IPS-NIHi7 (cell line): ENCODE data around the gene CXCL10.
A peak's percentile ranks its signal among the peaks of the same experiment; 100 is the strongest.
"Not testable (repeated sequence)": the region's sequence is repeated elsewhere in the genome, so short reads cannot be mapped to it uniquely, and the experiment has no call there.

Experiments
- DNase-seq: peaks from one replicate; pipeline ENCODE4 v3.0.0; 2012; ENCODE audit warnings: mixed read lengths; ENCODE audit errors: extremely low spot score

Gene CXCL10

DNA sequence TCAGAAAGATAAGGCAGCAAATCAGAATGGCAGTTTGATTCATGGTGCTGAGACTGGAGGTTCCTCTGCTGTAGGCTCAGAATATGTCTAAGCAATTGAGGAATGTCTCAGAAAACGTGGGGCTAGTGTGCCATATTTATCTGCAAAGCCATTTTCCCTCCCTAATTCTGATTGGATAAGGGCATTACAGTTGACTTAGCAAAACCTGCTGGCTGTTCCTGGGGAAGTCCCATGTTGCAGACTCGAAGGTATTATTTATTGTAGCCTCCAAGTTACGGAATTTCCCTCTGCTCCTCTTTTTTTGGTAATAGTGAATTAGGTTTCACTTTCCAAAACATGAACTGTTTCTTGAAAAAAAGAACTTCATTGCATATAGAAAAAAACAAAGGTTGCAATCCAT is at the start of gene CXCL10:
CXCL10 (minus strand) TSS at position 109 of the 400 bp plus-strand sequence; CDS start at position 43, 66 bp downstream.
- DNase-seq: no peak

DNA sequence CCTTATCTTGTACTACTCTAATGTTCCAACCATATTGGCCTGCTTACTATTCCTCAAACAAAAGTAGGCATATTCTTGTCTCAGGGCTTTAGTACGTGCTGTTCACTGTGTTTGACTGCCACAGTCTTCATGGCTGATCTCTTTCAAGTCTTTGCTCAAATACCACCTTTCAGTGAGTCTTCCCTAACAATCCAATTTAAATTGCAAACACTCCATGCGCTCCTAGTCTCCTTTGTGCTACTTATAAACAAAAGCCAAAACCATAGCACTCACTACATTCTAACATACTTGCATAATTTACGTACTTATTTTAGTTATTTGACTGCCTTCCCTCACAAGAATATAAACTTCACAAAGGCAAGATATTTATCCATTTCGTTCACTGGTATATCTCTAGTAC is 49.5 kb upstream of the CXCL10 start:
- peak; percentile 22 for DNase-seq

DNA sequence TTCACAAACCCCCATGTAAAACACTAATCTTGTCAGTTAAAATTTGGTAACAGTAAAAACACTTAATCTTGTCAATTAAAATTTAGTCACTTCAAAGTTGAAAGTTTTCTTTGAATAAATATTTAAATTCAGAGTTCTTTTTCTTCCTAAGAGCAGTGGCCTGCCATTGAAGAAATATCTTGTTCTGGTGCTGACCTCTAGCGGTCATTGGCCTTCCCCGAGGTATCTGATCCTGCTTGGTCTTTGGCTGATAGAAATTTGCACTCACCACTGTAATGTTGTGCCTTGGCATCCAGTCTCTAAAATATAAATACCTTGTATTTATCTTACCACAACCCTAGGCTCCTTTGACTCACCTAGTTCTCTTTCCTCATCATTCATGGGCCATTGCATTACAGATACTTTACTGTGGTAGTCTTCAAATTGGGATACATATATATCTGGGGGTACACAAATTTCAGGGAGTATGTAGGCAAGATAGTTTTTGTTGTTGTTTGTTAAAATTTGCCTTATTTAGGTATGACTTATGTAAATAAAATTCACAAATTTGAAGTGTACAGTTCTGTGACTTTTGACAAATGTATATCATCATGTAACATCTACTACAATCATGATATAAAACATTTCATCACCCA is 44.5 kb upstream of the CXCL10 start:
- DNase-seq: peak; percentile 76

DNA sequence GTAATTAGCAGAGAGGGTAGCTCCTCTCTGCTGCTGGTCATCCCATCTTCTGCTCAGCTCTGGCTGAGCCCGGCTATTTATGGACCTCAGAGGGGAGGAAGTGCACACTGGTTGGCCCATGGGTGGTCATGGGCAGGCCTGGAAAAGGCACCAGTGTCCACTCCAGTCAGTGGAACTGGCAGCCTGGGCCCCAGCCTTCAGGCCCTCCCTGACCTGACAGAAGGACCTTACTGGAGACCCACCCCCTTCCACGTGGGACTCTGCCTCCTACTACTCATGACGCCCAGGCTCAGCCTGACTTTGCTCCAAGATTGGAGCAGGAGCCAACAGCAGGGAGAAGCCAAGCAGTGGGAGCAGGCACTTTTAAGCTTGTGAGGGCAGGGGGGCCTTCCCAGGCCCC is 43.2 kb upstream of the CXCL10 start:
- no peak for DNase-seq

DNA sequence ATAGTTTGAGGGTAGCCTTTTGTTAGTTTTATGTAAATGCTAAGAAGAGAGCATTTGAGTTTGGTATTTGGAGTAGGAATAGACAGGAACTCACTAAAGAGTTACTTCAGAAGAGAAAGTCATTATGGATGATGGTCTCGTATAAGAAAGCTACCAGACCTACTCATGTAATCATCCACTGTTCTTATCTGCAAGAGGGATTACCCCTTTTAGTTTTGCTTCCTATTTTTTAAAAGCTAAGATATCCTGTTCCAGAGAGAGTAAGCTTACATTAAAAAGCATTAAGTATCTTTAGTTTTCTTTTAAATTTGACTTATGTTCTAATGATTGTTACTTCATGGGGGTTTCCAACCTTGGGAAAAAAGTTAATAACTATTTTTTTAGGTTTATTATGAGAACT is 38.7 kb upstream of the CXCL10 start:
- DNase-seq: no peak

DNA sequence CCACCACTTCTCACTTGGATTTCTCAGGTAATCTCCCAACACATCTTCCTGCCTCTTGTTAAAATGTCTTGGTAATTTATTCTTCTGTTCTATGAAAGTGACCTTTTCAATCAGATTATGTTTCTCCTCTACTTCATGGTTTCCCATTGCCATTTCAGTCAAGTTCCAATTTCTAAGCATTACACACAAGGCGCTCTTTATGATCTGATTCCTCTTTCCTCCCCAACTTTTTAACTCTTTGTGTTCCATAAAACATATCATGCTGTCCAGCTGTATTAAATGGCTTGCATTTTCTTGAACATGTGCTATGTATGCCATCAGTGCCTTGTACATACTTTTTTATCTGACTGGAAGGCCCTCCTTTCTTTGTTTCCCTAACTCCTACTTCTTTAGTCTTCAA is 38.1 kb upstream of the CXCL10 start:
- no peak for DNase-seq

DNA sequence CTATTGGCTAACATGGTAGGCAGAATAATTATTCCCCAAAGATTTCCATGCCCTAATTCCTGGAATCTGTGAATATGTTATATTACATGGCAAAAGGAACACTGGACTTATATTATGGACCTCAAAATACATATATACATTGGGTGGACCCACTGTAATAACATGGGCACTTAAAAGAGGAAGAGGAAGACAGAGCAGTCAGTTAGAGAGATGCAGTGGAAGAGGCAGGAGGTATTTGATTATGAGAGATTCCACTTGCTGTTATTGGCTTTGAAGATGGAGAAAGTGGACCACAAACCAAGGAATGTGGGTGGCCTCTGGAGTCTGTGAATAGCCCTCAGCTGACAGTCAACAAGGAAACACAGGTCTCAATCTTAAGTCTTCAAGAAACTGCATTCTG is 37.2 kb upstream of the CXCL10 start:
- DNase-seq: no peak

DNA sequence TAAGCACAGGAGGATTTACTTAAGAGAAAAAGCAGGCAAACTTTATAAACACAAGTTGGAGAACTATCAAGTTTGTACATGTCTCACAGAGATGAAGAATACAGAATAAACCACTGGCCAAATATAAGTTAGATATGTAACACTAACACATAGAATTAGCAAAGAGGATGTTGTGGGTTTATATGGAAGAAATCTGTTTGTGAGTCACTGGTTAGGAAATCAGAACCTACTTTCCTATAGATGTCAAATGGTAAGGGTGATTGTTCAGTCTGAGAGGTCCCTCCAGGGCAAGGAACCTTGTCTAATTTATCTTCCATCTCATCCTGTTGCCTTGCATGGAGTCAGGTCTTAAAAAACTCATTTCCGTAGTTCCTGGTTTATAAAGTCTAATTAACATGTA is 36.5 kb upstream of the CXCL10 start:
- no peak for DNase-seq

DNA sequence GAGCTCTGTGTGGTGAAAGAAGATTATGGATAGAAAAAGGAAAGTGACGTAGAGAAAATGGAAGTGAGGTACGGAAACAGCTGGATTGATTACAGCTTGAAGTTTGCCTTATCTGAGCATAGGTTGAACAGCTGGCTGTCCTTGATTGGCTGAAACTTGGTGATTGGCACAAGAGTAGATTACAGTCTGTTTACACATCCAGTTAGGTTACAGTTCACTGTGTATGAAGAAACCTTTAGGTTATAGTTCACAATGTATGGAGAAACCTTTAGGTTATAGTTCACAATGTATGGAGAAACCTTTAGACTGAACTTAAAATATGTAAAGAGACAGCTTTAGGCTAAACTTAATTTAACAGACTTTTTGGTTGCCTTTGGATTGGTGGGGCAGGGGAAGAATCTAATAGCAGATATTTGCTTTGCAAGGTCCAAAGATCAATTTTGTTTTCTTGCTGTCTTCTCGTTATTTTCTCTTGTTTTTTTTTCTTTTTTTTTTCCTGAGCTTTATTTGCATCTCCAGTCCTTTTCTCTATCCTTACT is 35.7 kb upstream of the CXCL10 start:
- no peak for DNase-seq

DNA sequence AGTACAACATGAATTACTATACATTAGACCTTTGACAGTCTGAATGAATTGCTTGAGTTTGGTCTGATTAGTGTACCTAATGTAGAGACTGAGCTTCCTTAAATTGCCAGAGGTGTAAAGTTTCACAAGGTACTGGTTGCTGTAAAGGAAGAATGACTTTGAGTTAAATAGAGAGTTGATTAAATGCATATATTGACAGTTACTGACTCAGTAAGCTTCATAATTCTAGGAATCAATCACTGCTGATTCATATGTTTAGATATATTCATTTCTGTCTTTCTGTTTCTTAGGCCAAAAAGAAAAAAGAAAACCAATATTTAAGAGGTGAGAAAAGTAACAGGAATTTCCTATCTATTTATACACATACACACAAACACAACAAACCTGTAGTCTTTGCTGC is 35.0 kb upstream of the CXCL10 start:
- no peak for DNase-seq

DNA sequence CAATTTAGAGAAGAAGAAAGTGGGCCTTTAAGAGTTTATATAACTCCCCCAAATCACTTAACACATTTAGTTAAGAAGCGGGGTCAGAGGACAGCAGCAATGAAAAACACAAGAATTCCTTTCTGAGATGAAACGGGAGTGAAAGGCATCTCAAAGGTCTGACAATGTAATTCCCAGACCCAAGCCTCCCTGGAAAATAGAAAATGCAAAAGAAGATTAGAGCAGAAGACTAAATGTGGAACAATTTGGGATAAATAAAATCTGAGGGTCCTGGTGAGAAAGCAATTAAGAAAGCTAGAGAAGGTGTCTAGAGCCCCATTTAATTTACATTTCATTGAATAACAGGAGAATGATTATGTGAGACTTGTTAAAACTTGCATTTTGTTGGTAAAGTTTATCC is 32.1 kb upstream of the CXCL10 start:
- no peak for DNase-seq

DNA sequence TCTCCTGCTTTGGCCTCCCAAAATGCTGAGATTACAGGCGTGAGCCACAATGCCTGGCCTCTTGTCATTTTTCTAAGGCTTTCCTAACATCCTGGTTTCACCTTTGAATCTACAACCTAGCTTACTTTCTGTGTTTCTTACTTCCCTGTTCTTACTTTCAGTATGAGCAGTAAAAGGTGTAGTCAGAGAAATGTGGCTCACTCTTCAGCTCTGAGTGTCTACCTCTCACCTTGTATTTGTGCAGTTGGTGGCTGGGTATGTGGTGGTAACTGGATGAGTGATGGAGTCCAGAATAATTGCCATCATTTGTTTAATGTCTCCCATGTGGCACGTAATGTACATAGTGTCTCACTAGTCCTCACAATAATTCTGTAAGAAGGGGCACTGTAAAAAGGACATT is 31.7 kb upstream of the CXCL10 start:
- DNase-seq: no peak

DNA sequence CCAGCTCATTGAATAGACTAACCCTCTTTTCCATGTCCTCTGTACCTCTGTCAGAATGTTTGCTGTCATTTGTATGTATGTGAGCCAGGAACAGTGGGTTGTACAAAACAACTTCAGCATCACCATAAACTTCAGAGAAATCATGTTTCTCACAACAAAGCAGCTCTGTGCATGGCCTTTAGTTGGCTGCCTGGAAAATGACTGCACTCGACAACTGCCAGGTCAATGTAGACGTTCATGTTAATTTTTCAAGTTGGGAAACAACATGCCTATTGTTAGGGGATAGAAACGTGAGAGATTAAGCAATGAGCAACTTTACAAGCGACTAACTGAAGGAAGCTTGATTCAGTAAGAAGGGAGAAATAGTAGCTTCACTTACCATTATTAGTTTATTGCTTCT is 30.4 kb upstream of the CXCL10 start:
- no peak for DNase-seq

DNA sequence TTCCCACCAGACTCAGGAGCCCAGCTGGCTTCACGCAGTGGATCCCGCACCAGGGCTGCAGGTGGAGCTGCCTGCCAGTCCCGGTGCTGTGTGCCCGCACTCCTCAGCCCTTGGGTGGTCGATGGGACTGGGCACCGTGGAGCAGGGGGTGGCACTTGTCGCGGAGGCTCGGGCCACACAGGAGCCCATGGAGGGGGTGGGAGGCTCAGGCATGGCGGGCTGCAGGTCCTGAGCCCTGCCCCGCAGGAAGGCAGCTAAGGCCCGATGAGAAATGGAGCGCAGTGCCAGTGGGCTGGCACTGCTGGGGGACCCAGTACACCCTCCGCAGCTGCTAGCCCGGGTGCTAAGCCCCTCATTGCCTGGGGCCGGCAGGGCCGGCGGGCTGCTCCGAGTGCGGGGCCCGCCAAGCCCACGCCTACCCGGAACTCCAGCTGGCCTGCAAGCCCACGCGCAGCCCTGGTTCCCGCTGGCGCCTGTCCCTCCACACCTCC is 27.3 kb upstream of the CXCL10 start:
- DNase-seq: not testable (repeated sequence)

DNA sequence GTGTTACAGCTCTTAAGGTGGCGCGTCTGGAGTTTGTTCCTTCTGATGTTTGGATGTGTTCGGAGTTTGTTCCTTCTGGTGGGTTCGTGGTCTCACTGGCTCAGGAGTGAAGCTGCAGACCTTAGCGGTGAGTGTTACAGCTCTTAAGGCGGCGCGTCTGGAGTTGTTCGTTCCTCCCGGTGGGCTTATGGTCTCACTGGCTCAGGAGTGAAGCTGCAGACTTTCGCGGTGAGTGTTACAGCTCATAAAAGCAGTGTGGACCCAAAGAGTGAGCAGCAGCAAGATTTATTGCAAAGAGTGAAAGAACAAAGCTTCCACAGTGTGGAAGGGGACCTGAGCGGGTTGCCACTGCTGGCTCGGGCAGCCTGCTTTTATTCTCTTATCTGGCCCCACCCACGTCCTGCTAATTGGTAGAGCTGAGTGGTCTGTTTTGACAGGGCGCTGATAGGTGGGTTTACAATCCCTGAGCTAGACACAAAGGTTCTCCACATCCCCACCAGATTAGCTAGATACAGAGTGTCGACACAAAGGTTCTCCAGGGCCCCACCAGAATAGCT is 26.6 kb upstream of the CXCL10 start:
- not testable (repeated sequence) for DNase-seq

DNA sequence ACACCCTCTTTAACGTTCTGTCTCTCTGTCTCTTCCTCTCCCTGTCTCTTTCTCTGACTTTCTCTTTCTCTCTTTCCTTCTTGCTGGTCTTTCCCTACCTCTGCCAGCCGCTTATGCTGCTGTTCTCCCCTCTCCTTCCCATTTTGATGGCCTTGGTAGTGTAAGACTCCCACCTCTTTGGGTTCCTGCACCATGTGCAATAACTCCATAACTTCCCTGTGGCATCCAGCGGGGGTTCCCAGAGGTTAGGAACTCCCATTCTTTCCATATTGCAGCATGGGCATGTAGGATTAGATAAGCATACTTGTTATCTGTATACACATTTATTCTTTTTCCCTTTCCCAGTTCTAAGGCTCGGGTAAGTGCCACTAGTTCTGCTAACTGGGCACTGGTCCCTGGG is 21.4 kb upstream of the CXCL10 start:
- not testable (repeated sequence) for DNase-seq

DNA sequence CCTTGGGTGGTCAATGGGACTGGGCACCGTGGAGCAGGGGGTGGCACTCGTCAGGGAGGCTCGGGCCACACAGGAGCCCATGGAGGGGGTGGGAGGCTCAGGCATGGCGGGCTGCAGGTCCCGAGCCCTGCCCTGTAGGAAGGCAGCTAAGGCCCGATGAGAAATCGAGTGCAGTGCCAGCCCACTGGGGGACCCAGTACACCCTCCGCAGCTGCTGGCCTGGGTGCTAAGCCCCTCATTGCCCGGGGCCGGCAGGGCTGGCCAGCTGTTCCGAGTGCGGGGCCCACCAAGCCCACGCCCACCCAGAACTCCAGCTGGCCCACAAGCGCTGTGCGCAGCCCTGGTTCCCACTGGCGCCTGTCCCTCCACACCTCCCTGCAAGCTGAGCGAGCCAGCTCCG is 20.0 kb upstream of the CXCL10 start:
- DNase-seq: not testable (repeated sequence)

DNA sequence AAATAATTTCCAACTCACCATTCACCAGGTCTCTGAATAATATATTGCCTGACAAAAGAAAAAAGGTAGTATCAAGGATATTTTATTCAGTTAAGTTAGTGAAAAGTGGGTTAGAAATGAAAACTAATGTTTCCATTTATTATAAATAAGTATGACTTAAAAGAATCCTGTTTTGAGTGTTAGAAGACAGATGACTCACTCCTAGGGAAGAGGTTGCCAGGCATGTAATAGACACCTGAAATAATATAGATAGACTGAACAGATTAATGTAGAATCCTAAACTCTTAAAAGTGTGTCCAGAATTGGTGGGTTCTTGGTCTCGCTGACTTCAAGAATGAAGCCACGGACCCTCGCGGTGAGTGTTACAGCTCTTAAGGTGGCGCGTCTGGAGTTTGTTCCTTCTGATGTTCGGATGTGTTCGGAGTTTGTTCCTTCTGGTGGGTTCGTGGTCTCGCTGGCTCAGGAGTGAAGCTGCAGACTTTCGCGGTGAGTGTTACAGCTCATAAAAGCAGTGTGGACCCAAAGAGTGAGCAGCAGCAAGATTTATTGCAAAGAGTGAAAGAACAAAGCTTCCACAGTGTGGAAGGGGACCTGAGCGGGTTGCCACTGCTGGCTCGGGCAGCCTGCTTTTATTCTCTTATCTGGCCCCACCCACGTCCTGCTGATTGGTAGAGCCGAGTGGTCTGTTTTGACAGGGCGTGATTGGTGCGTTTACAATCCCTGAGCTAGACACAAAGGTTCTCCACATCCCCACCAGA is 19.1 kb upstream of the CXCL10 start:
- not testable (repeated sequence) for DNase-seq

DNA sequence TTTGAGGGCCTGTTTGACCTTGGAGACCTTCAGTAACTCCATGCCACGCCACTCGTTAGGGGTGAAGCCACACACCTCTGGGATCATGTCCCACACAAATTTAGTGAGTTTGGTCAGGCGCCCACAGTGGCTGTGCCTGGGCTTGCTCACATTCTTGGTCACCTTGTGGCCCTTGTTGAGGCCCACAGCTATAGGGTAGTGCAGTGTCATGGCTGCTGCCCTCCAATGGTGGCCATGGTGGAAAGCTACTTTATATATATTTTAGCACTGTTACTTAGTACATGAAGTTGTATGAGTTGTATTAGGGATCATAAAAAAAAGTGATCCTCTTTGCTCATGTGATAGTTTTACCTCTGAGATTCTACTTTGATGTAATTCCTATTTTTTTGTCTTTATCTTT is 13.6 kb upstream of the CXCL10 start:
- no peak for DNase-seq

DNA sequence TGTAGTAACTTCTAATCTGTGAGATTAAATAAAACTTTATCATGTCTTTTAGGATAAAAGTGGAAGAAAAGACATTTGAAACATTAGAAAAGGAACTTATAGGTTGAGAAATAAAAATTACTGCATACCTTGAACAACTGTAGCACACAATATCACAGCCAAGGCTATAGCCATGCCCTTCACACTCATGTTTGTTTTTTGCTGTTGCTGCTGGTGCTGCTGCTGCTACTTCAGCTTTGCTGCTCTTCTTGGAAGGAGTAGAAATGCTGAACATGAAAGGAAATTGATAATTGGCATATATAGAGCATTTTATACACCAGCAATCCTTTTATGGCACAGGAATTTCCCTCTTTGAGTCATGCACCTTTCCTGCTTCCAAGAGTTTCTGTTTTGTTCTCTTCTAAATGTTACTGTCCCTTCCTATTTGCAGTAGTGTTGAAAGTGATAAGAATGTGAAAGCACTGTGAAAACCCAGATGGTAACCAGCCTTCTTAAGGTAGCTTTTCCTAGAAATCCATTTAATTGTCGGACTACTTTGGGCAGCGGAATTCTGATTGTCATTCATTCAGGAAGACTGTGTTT is 12.6 kb upstream of the CXCL10 start, which contains the start of gene CXCL11:
CXCL11 (minus strand) TSS at position 272 of the 582 bp plus-strand sequence; CDS start at position 189, 83 bp downstream.
- DNase-seq: no peak

DNA sequence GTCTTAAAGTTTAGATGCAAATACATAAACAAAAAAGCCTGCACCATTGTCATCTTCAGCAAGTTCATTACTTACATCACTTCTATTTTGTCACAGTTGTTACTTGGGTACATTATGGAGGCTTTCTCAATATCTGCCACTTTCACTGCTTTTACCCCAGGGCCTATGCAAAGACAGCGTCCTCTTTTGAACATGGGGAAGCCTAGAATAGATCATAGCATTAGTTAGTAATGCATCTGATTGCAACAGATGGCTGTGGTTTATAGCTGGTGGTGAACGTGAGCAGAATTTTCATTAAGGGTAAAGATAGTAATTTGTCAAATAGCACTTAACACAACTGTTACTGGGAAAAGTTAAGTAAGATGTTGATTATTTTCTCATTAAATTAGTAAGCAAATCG is 11.8 kb upstream of the CXCL10 start:
- DNase-seq: no peak

DNA sequence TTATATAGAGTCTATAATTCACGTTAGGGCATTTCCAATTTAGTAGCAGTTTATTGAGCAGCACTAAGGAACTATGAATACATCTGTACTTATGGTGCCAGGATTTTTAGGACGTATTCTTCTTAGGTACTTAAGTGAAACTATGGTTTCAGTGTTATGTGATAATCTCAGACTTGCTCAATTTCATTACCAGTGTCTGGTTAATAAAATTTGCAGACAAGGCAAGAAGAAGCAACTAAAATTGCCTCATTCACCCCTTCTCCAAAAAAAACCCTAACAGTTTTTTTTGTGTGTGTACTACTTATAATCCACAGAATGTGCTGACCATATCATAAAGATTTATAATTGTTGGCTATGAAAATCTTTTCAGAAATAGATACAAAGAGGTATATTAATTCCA is 6.0 kb upstream of the CXCL10 start:
- no peak for DNase-seq
